GM10266 (cell line): ENCODE results near the gene MASP1.

Experiments
- DNase-seq: peaks from one replicate; pipeline ENCODE4 v3.0.0; 2012; ENCODE audit errors: extremely low spot score
- TF ChIP-seq, protein P1 (sequence below): IDR thresholded peaks from 2 replicates; pipeline ENCODE4 v1.5.1; 2012; ENCODE audit warnings: mild to moderate bottlenecking, low read depth; ENCODE audit not compliant: control insufficient read depth, insufficient read depth; ENCODE audit errors: missing control alignments

MASP1 gene

DNA sequence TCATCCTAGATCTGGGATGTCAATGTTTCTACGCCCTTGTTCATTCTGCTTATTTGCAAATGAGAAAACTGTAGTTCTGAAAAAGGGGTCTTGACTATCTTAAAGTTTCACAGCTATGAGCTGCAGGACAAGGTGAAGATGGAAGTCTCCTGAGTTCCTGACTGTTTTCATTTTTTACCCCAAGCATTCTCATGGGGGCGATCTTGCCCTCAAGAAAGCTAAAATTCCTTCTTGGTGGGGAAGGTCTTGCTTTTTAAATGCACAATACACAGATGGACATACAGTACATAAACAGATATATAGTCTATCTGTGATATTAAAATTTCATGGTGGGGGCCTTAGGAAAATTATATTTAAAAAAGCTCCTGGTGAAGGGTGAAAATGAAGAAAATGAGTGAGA lies 32.4 kb downstream of the MASP1 start:
- TF ChIP-seq, protein P1, sequence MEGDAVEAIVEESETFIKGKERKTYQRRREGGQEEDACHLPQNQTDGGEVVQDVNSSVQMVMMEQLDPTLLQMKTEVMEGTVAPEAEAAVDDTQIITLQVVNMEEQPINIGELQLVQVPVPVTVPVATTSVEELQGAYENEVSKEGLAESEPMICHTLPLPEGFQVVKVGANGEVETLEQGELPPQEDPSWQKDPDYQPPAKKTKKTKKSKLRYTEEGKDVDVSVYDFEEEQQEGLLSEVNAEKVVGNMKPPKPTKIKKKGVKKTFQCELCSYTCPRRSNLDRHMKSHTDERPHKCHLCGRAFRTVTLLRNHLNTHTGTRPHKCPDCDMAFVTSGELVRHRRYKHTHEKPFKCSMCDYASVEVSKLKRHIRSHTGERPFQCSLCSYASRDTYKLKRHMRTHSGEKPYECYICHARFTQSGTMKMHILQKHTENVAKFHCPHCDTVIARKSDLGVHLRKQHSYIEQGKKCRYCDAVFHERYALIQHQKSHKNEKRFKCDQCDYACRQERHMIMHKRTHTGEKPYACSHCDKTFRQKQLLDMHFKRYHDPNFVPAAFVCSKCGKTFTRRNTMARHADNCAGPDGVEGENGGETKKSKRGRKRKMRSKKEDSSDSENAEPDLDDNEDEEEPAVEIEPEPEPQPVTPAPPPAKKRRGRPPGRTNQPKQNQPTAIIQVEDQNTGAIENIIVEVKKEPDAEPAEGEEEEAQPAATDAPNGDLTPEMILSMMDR, result no peak
- DNase-seq, result no peak

DNA sequence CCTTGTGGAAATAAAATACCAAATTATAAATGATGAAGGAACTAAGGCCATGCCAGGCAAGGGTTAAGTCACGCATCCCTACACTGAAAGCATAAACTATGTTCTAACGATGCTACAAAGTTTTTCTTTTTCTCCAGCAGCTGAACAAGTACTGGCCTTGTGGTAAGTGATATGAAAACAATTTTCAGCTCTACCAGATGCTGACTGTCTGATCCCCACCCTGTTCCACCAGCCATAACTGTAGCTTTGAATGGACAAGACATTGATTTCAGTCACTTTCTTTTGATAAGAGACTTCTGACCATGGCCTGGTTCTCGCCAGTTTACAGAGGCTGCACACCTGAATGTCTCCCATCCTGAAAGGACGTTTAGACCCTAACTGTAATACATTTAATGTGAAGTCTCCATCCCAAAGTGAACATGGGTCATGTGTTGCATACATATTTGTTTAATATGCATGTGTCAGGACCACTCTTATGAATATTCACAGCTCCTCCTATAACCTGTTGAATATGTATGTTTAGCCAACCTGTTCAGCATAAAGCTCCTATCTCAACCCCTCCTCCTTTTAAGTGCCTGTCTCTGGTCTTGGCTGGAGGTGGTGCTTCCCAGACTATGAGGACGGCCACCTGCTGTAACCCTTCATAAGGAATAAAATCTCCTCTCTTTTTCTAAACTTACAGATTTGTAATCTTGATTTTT lies 33.4 kb downstream of the MASP1 start:
- TF ChIP-seq, protein P1, result no peak
- DNase-seq, result no peak

DNA sequence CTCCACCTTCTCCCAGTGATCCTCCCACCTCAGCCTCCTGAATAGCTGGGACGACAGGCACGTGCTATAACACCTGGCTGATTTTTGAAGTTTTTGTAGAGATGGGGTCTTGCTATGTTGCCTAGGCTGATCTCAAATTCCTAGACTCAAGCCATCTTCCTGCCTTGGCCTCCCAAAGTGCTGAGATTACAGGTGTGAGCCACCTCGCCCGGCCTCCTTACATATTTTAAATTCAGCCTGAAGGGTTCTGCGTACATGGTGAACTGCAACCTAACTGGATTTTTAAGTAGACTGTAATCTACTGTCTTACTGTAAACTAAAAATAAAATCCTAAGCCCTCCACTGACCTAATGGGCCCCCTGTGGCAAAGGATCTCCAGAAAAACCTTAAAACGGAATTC lies 34.1 kb downstream of the MASP1 start:
- DNase-seq, result no peak
- TF ChIP-seq, protein P1, result no peak

DNA sequence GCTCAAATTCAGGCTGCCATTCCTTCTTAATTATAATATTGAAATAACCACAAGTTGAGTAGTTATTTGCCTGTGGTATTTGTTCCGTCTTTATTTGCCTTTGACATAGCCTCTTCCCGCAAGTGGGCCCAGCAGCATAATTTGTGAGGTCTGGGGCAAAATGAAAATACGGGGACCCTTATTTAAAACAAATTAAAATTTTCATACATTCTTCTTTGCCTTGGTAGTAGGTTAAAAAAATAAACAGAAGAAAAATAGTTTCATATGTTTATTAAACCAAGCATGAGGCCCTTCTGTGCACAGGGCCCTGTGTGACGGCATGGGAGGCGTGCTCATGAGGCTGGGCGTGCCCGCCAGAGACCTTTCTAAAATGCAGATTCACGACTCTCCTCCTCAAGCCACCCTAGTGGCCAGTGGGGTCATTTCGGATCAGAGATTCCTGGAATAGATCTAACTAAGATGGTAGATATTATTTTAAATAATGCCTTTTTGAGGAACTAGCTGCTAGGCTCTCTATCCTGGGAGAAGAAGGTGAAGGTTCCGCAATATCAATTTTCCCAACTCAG lies 35.4 kb downstream of the MASP1 start:
- no peak for DNase-seq
- TF ChIP-seq, protein P1, result no peak

DNA sequence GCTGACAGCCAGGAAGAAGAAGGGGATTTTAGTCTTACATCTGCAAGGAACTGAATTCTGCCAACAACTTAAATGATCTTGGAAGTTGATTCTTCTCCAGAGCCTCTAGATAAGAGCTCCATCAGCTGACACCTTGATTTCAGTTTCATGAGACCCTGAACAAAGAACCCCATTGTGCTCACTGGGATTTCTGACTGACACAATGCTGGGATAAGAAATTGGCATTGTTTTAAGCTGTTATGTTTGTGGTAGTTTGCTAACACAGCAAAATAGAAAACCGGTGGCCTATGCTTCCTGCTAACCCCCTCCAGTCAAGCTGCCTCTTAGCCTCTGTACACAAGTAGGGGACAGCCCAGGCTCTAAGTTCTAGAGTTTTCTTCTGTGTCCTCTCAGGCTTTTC lies 36.2 kb downstream of the MASP1 start:
- TF ChIP-seq, protein P1, result no peak
- DNase-seq, result no peak

DNA sequence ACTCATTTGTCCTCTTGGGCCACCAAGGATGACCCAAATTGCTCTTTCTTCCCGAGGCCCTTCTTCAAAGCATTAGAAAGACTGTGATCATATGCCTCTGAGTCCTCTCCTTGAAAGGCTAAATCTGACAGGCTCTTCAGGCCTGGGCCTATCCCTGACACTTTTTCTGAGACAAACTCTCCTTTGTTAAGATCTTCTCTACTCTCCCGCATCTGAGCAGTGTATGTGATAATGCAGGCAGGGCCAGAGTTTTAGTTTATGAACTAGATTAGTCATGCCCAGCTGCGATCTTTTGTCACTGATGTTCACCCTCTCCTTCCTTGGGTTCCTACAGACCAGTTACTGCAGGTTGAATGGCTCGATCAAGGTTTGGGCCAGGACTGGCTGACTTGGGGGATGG lies 39.2 kb downstream of the MASP1 start:
- no peak for DNase-seq
- TF ChIP-seq, protein P1, result no peak

DNA sequence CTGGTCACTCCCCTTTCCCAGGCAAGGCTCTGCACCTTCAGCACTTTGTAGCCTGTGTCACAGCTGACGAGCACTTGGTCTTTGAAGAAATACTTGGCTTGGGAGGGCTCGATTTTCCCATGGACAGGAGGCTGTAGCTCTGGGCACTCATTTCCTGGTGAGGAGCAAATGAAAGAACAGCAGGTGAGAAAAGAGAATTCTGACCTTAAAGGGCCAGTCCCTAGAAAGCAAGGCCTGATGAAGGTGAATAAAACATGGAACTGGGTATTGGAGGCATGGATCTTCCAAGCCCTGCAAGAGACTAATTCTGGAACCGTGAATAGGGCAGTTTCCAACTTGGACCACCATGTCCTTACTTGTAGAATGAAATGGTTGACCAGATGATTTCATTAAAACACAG lies 39.9 kb downstream of the MASP1 start:
- no peak for DNase-seq
- TF ChIP-seq, protein P1, result no peak
